Activated CD4-positive, alpha-beta memory T cell treated with anti-CD3 and anti-CD28 coated beads for 36 hours (primary cell): ENCODE results near the gene UNC93B1. TPM values are rescaled to one million over a fixed set of nuclear protein-coding genes. Genes with fewer than 3 reads are reported as not detected.

Experiments used
- CTCF ChIA-PET: fragments of 350-600 bp; sonication (Branson Sonifier 250); formaldehyde crosslinking; loops from one replicate; lab custom pipeline; 2021; ENCODE audit warnings: antibody characterized with exemption, inconsistent platforms; lab: Charles Lee
- POLR2A ChIA-PET: fragments of 350-600 bp; sonication (Branson Sonifier 250); formaldehyde crosslinking; loops from one replicate; lab custom pipeline; 2021; ENCODE audit warnings: antibody characterized with exemption; lab: Charles Lee
- DNase-seq: peaks from one replicate; pipeline ENCODE4 v3.0.0-alpha.2; 2020
- H3K27ac Mint-ChIP-seq: one replicate; pipeline ENCODE4 v1.8.0; 2021; ENCODE audit warnings: mixed read lengths
- H3K27me3 Mint-ChIP-seq: one replicate; pipeline ENCODE4 v1.8.0; 2021; ENCODE audit warnings: mixed read lengths
- H3K36me3 Mint-ChIP-seq: one replicate; pipeline ENCODE4 v1.8.0; 2021; ENCODE audit warnings: mixed read lengths
- H3K4me1 Mint-ChIP-seq: one replicate; pipeline ENCODE4 v1.8.0; 2021; ENCODE audit warnings: low read depth, mixed read lengths
- H3K4me3 Mint-ChIP-seq: one replicate; pipeline ENCODE4 v1.8.0; 2021; ENCODE audit warnings: mild to moderate bottlenecking, mixed read lengths
- H3K9me3 Mint-ChIP-seq: one replicate; pipeline ENCODE4 v1.8.0; 2021; ENCODE audit warnings: mixed read lengths
- intact Hi-C: fragments of 100-400 bp; cut with micrococcal nuclease; formaldehyde crosslinking; loops from one replicate; pipeline ENCODE4 v1.15.1; 2023
- total RNA-seq, 2 experiments: library from RNA; stranded (reverse); gene quantifications; one replicate each; pipeline ENCODE4 v1.2.3, GENCODE V29; 2021

Gene UNC93B1
- total RNA-seq, 2 experiments from 2014 or later = 20.0 to 21.5 TPM

DNA sequence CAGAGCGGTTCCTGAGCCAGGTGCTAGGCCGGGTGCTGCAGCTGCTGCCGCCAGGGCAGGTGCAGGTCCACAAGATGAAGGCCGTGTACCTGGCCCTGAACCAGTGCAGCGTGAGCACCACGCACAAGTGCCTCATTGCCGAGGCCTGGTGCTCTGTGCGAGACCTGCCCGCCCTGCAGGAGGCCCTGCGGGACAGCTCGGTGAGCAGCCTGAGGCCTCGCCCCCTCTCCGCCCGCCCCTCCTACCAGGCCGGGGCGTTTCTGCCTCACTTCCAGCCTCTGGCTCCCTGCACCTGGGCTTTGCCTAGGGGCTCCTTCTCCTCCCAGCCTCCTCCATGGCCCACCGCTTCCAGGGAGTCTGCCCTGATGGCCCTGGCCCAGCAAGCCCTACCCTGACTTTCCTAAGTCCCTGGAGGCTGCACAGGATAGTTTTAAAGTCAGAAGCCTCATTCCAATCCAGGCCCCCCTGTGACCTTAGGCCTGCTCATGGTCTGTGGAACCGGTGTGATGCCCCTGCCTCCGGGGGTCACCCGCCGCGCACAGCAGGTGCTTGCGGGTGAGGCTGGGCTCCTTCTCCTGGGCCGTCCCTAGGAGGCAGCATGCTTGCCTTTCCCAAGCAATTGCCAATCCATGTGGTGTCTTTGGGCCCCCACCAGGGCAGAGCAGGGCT, 40.4 kb upstream of the UNC93B1 start:
- Mint-ChIP-seq H3K9me3 (no peaks in the 10 kb centered on the region), H3K4me1 (peaks cover 5% of the 10 kb centered on the region), H3K4me3 (no peak overlapping the region), H3K27ac (no peak overlapping the region), H3K36me3 (peaks cover 16% of the 10 kb centered on the region), H3K27me3 (no peaks in the 10 kb centered on the region)
- POLR2A ChIA-PET = no interaction called here
- CTCF ChIA-PET = no interaction called here
- intact Hi-C loops = no loop called here
- DNase-seq = no peak

DNA sequence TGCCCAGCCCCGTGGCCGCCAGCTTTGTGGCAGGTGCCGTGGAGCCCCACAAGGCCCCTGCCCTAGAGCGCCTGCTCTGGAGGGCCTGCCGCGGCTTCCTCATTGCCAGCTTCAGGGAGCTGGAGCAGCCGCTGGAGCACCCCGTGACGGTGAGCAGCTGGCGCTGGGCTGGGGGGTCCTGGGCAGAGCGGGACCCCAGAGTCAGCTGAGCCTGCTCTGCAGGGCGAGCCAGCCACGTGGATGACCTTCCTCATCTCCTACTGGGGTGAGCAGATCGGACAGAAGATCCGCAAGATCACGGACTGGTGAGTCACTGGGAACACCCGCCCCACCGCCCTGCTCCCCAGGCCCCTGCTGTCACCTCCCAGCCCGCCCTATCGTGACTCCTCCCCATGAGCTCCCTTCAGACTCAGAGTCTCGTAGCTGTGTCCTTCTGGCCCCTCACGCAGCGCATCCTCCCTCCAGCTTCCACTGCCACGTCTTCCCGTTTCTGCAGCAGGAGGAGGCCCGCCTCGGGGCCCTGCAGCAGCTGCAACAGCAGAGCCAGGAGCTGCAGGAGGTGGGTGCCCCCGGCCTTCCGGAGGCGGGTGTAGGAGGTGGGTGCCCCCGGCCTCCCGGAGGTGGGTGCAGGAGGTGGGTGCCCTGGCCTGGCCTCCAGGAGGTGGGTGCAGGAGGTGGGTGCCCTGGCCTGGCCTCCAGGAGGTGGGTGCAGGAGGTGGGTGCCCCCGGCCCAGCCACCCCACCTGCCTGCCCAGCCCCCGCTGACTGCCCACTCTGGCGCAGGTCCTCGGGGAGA, 39.6 kb upstream of the UNC93B1 start:
- peaks cover 5% of the 10 kb centered on the region for H3K4me1 Mint-ChIP-seq
- no peaks in the 10 kb centered on the region for H3K9me3 Mint-ChIP-seq
- ChIA-PET CTCF (interaction anchor here (1.2 kb wide), 1 partner anchor 166 kb away, joined by 3 read pairs; no protein-coding TSS in a partner anchor), POLR2A (no interaction called here)
- no peak overlapping the region for H3K4me3 Mint-ChIP-seq
- intact Hi-C loops = no loop called here
- no peak overlapping the region for H3K27ac Mint-ChIP-seq
- no peak for DNase-seq
- H3K36me3 Mint-ChIP-seq = peaks cover 16% of the 10 kb centered on the region
- no peaks in the 10 kb centered on the region for H3K27me3 Mint-ChIP-seq

DNA sequence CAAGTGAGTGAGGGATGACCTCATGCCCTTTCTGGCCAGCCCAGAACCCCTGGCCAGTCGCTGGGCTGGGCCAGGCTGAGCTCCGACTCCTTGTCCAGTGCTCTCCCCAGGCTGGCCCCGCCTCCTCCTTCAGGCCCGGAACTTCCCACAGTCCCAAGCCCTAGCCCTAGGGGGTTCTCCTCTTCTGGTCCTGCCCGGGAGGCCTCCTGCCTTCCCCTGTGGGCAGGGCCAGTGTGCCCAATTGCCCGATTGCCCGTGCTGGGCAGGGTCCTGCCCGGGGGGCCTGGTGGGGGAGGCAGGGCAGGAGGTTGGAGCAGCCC, 39.1 kb upstream of the UNC93B1 start:
- H3K9me3 Mint-ChIP-seq = no peaks in the 10 kb centered on the region
- peaks cover 5% of the 10 kb centered on the region for H3K4me1 Mint-ChIP-seq
- no peak overlapping the region for H3K4me3 Mint-ChIP-seq
- H3K36me3 Mint-ChIP-seq = peaks cover 16% of the 10 kb centered on the region
- ChIA-PET CTCF (interaction anchor here (1.2 kb wide), 1 partner anchor 166 kb away, joined by 3 read pairs; no protein-coding TSS in a partner anchor), POLR2A (interaction anchor here (1.0 kb wide), 1 partner anchor 76 kb away, joined by 3 read pairs; no protein-coding TSS in a partner anchor)
- no peaks in the 10 kb centered on the region for H3K27me3 Mint-ChIP-seq
- no peak for DNase-seq
- H3K27ac Mint-ChIP-seq = no peak overlapping the region
- intact Hi-C loops = no loop called here

DNA sequence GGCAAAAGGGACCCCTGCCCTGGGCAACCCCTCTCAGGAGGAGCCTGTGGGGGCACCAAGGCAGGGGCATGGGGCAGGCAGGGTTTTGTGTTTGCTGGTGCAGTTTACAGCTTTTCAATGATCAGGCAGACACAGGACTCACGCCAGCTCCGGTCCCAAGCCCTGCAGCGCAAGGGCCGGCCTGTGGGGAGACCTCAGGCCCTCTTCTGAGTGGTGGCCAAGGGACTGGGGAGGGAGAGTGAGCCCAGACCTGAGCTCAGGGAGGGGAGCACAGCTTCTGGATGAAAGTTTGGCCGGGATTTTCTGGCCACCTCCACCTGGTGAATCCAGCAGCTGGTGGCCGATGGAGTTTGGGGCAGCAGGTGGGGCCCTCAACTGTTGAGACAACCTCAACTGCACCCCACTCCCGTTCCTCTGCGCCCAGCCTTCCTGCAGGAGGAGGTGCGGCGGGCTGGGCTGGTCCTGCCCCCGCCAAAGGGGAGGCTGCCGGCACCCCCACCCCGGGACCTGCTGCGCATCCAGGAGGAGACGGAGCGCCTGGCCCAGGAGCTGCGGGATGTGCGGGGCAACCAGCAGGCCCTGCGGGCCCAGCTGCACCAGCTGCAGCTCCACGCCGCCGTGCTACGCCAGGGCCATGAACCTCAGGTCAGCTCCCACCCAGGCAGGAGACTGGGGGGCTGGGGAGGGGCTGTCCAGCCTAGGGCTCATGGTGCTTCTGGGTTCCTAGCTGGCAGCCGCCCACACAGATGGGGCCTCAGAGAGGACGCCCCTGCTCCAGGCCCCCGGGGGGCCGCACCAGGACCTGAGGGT, 38.5 kb upstream of the UNC93B1 start:
- DNase-seq = no peak
- peaks cover 7% of the 10 kb centered on the region for H3K4me1 Mint-ChIP-seq
- no peaks in the 10 kb centered on the region for H3K9me3 Mint-ChIP-seq
- ChIA-PET CTCF (interaction anchor here (1.2 kb wide), 1 partner anchor 167 kb away, joined by 3 read pairs; no protein-coding TSS in a partner anchor), POLR2A (interaction anchor here (1.0 to 4.1 kb wide), 2 partner anchors 12 to 76 kb away, joined by 3 to 20 read pairs; partner anchors contain the start of gene NDUFS8)
- H3K27me3 Mint-ChIP-seq = no peaks in the 10 kb centered on the region
- H3K4me3 Mint-ChIP-seq = no peak overlapping the region
- intact Hi-C loops = no loop called here
- H3K27ac Mint-ChIP-seq = no peak overlapping the region
- peaks cover 15% of the 10 kb centered on the region for H3K36me3 Mint-ChIP-seq

DNA sequence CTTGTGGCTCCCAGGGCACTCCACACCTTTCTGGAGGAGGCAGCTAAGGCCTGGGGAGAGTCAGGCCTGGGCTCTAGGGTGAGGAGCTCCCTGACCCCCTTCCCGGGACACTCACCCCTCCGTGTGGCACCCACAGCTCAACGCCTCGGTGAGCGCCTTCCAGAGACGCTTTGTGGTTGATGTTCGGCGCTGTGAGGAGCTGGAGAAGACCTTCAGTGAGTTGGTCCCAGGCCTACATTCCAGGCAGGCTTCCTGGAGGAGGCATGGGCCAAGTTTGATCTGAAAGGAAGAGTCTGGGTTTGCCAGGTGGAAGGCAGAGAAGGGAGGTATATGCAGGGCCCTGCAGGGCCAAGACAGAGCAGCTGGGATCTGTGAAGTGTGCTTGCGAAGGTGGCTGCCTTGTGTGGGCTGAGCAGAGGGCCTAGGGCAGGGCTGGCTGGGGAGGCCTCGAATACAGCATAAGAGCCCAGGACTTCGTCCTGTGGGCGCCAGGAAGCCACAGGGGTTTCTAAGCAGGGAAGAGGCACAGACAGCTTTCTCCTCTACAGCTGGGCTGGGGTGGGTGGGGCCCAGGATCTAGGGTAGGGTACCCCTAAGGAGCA, 37.8 kb upstream of the UNC93B1 start:
- ChIA-PET CTCF (interaction anchor here (0.7 kb wide), 1 partner anchor 257 kb away, joined by 3 read pairs; no protein-coding TSS in a partner anchor), POLR2A (interaction anchor here (0.6 to 4.1 kb wide), 3 partner anchors 11 to 77 kb away, joined by 3 to 20 read pairs (median 5); partner anchors contain the start of gene NDUFS8)
- intact Hi-C loops = no loop called here
- Mint-ChIP-seq H3K9me3 (no peaks in the 10 kb centered on the region), H3K27ac (no peak overlapping the region), H3K4me1 (peaks cover 14% of the 10 kb centered on the region), H3K27me3 (no peaks in the 10 kb centered on the region), H3K4me3 (peak overlapping the region; percentile 4), H3K36me3 (peaks cover 12% of the 10 kb centered on the region)
- no peak for DNase-seq

DNA sequence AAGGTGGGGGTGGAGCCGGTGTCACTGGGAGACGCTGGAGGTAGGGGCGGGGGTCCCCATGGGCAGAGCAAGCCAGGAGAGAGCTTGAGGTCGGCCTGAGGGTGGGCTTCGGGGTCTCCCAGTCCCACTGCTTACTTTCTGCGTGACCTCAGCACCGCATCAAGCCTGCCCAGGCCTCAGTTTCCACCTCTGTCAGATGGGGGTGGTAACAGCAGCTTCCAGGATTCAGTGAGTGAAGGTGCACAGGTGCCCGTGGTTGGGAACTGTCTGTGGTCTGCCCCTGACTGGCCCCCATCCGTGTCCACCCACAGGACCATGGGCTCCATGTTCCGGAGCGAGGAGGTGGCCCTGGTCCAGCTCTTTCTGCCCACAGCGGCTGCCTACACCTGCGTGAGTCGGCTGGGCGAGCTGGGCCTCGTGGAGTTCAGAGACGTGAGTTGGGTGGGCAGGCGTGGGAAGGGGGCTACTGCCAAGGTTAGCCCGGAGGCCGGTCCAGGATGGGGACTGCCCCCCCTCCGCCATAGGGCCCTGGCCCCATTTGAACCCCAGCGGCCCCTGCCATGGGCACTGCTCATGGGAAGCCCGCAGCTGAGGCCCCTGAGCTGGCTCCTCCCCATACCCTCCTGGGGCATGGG, 37.2 kb upstream of the UNC93B1 start:
- peaks cover 12% of the 10 kb centered on the region for H3K36me3 Mint-ChIP-seq
- peak overlapping the region; percentile 89 for H3K27ac Mint-ChIP-seq
- peaks cover 16% of the 10 kb centered on the region for H3K4me1 Mint-ChIP-seq
- ChIA-PET CTCF (interaction anchor here (0.7 kb wide), 1 partner anchor 257 kb away, joined by 3 read pairs; no protein-coding TSS in a partner anchor), POLR2A (interaction anchor here (0.6 to 4.1 kb wide), 3 partner anchors 10 to 12 kb away, joined by 3 to 20 read pairs (median 5); partner anchors contain the start of gene NDUFS8)
- H3K9me3 Mint-ChIP-seq = no peaks in the 10 kb centered on the region
- peak overlapping the region; percentile 91 for H3K4me3 Mint-ChIP-seq
- no peak for DNase-seq
- intact Hi-C loops = loop anchor here (1.0 kb wide), 1 partner anchor 11 kb away; the partner anchor contains the start of gene NDUFS8
- no peaks in the 10 kb centered on the region for H3K27me3 Mint-ChIP-seq

DNA sequence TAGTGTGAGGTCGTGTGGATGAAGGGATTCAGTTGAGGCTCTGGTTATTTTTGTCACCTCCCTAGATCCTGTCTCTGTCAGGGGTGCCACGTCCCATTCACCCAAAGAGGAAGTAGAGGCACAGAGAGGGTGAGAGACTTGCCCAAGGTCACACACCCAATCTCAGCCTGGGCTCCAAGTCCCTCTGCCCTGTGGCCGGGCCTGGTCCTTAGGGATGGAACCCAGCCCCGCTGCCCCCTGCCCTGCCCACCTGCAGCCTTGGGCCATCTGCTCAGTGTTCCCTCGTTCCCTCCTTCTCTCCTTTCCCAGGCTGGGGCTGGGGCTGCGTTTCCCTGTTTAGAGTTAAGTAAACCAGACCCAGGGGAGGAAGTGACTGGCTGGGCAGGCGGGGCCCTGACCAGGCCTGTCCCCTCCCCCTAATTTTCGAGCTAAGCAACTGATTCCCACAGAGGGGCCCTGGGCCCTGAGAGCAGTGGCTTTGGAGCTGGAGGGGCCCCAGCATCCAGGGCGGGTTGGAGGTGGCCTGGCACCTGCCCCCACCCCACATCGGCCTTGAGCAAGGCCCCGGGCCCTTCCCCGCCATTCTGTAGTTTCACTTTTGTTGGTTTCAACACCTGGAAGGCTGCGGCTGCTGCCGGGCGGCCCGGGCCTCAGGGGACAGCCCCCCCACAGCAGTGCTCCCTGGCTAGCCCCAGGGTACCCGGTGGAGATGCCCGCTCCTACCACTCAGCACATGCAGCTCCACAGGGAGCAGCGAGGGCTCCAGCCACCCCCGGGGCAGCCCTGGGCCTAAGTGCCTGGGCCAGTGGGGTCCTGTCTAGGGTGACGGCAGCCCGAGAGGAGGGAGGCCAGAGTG, 36.4 kb upstream of the UNC93B1 start:
- Mint-ChIP-seq H3K4me3 (peak overlapping the region; percentile 91), H3K27me3 (no peaks in the 10 kb centered on the region), H3K4me1 (peaks cover 16% of the 10 kb centered on the region), H3K36me3 (peaks cover 9% of the 10 kb centered on the region), H3K27ac (peak overlapping the region; percentile 89), H3K9me3 (no peaks in the 10 kb centered on the region)
- DNase-seq = peak; percentile 71
- CTCF ChIA-PET = interaction anchor here (1.0 kb wide), 1 partner anchor 9 kb away, joined by 3 read pairs; no protein-coding TSS in a partner anchor
- POLR2A ChIA-PET = interaction anchor here (1.1 to 4.1 kb wide), 2 partner anchors 10 to 12 kb away, joined by 3 to 20 read pairs; partner anchors contain the start of gene NDUFS8
- intact Hi-C loops = loop anchor here (1.0 kb wide), 1 partner anchor 10 kb away; the partner anchor contains the start of gene NDUFS8

DNA sequence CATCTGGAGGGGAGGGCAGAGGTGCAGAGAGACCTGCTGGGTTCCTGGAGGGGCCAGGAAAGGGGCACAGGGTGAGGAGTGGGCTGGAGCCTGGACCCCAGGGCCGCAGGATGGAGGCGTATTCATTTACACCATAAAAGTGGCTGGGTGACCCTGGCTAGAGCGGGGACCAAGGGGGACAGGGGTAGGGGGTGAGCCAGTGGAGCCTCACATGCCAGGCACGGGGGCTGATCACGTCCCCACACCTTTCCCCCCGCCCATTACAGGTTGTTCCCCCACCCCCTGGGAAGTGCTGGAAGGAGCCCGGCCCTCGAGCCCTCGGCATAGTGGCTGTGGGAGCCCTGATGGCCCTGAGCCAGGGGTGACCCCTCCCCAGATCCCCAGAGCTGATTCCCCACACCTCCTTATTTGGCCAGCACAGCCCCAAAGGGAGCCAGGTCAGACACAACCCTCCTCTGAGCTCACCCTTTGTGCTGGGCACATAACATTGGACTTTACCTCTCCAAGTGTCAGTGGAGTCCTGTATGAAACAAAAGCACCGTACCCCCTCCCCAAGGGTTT, 35.7 kb upstream of the UNC93B1 start:
- POLR2A ChIA-PET = interaction anchor here (0.8 to 4.1 kb wide), 3 partner anchors 9 to 159 kb away, joined by 3 to 20 read pairs (median 3); partner anchors contain the start of gene NDUFS8
- H3K27me3 Mint-ChIP-seq = no peaks in the 10 kb centered on the region

DNA sequence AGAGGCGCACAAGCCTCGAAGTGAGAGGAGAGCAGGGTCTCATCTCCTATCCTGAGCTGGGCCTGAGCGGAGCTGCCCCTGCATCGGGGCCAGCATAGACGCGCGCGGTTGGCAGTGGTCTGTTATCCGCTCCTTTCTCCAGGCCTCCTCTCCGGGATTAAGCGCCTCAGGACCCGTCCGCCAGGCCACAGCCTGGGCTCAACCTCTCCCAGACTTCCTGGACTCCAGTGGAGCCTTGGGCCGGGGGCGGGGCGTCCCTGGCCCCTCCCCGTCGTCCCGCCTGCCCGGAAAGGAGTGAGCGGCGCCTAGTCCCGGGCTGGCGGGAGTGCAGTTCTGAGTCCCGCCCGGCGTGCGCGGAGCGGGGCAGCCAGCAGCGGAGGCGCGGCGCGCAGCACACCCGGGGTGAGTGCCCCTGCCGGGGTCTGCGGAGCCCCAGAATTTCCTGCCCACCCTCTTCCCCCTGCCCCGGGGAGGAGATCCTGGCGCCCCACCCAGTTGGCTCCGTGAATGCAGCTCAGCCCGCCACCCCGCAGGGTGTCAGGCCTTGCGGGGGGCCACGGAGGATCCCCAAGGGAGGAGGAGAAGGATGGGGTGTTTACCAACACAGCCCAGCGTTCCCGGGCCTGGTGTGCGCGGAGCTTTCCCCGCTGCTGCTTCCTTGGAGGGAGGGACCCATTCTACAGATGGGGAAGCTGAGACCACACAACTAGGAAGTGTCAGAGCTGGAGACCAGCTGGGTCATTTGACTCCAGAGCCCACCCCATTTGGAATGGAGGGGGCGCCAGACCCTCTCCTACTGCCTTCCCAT, 35.0 kb upstream of the UNC93B1 start, which contains the start of gene TCIRG1:
Gene TCIRG1, plus strand, starts transcription at position 308 of the 808 bp plus-strand sequence. CDS start 2,247 bp downstream, outside the sequence.
- Mint-ChIP-seq H3K27ac (peak within 1 kb of the TSS; percentile 89), H3K36me3 (peaks cover 5% of the 10 kb centered on the region), H3K9me3 (no peaks in the 10 kb centered on the region), H3K27me3 (no peaks in the 10 kb centered on the region), H3K4me1 (peaks cover 16% of the 10 kb centered on the region), H3K4me3 (peak within 1 kb of the TSS; percentile 91)
- ChIA-PET POLR2A (interaction anchor here (0.8 to 4.1 kb wide), 2 partner anchors 8 to 160 kb away, joined by 3 to 20 read pairs; partner anchors contain the start of gene NDUFS8), CTCF (interaction anchor here (0.6 to 1.0 kb wide), 2 partner anchors 7 to 173 kb away, joined by 3 read pairs; no protein-coding TSS in a partner anchor)
- peak; percentile 80 for DNase-seq
- intact Hi-C loops = loop anchor here (5.0 kb wide), 1 partner anchor 37 kb away; the partner anchor contains the start of gene UNC93B1

More for the DNA sequence above, 35.7 kb upstream of the UNC93B1 start:
- CTCF ChIA-PET = interaction anchor here (1.0 kb wide), 1 partner anchor 8 kb away, joined by 3 read pairs; no protein-coding TSS in a partner anchor
- intact Hi-C loops = loop anchor here (1.0 to 5.0 kb wide), 2 partner anchors 9 to 37 kb away; partner anchors contain the start of genes NDUFS8 and UNC93B1
- Mint-ChIP-seq H3K9me3 (no peaks in the 10 kb centered on the region), H3K4me1 (peaks cover 16% of the 10 kb centered on the region), H3K4me3 (peak overlapping the region; percentile 91), H3K36me3 (peaks cover 9% of the 10 kb centered on the region), H3K27ac (peak overlapping the region; percentile 89)
- DNase-seq = peak; percentile 42
